Activated effector memory CD4-positive, alpha-beta T cell treated with Interleukin-2 at 50 U/mL for 16 hours (primary cell): Measurements from ENCODE around the gene COMMD9.

Experiments used
- DNase-seq: peaks from one replicate; pipeline ENCODE4 v3.0.0-alpha.2; 2020

Gene COMMD9

GRCh38 chr11:36251823-36252222, 37.4 kb downstream of the COMMD9 start:
- no peak for DNase-seq

- DNase-seq, result no peak
These were observed 40.0 kb downstream of the COMMD9 start for GRCh38 chr11:36249246-36249645.

GRCh38 chr11:36248436-36248835, 40.8 kb downstream of the COMMD9 start:
- DNase-seq, result no peak

- DNase-seq, result no peak
These were observed 41.7 kb downstream of the COMMD9 start for GRCh38 chr11:36247493-36247892.

- DNase-seq, result no peak
These were observed 45.6 kb downstream of the COMMD9 start for GRCh38 chr11:36243641-36244040.

- no peak for DNase-seq
These were observed 47.7 kb downstream of the COMMD9 start for GRCh38 chr11:36241497-36241896.

- DNase-seq, result no peak
These were observed 48.4 kb downstream of the COMMD9 start for GRCh38 chr11:36240801-36241200.

GRCh38 chr11:36240173-36240572, 49.1 kb downstream of the COMMD9 start:
- no peak for DNase-seq

- DNase-seq, result no peak
These were observed 49.6 kb downstream of the COMMD9 start for GRCh38 chr11:36239636-36240035.

- DNase-seq, result no peak
These were observed 50.3 kb downstream of the COMMD9 start for GRCh38 chr11:36238881-36239280.

- DNase-seq, result no peak
These were observed 51.1 kb downstream of the COMMD9 start for GRCh38 chr11:36238036-36238631.

GRCh38 chr11:36237391-36237790, 51.8 kb downstream of the COMMD9 start:
- no peak for DNase-seq

- no peak for DNase-seq
These were observed 53.5 kb downstream of the COMMD9 start for GRCh38 chr11:36235750-36236149.

GRCh38 chr11:36234825-36235224, 54.4 kb downstream of the COMMD9 start:
- DNase-seq, result no peak

GRCh38 chr11:36233204-36233603, 56.0 kb downstream of the COMMD9 start:
- no peak for DNase-seq

- no peak for DNase-seq
These were observed 58.2 kb downstream of the COMMD9 start for GRCh38 chr11:36230779-36231699.

GRCh38 chr11:36229091-36229705, 60.0 kb downstream of the COMMD9 start:
- no peak for DNase-seq

- DNase-seq, result no peak
These were observed 60.5 kb downstream of the COMMD9 start for GRCh38 chr11:36228689-36229088.

GRCh38 chr11:36227044-36227443, 62.2 kb downstream of the COMMD9 start:
- no peak for DNase-seq

- no peak for DNase-seq
These were observed 64.9 kb downstream of the COMMD9 start for GRCh38 chr11:36224209-36224882.

- no peak for DNase-seq
These were observed 66.2 kb downstream of the COMMD9 start for GRCh38 chr11:36222831-36223635.
